Uterus (tissue), 2 donors: ENCODE measurements around the gene LRP1B.

Experiments used
- CTCF ChIP-seq, 4 experiments: fragments of 200-600 bp in 2 of 4; fragments of 450-650 bp in 2 of 4; sonication (generic) in 2 of 4; IDR thresholded peaks; one replicate each; pipeline ENCODE4 v1.5.1; 2016 to 2019; ENCODE audit warnings: antibody characterized with exemption in 4 of 4, mild to moderate bottlenecking in 2 of 4, moderate library complexity in 1 of 4
- POLR2A ChIP-seq, 2 donors: fragments of 450-650 bp; IDR thresholded peaks; one replicate each; pipeline ENCODE4 v1.6.1; 2016; ENCODE audit warnings: antibody characterized with exemption in 2 of 2, mild to moderate bottlenecking in 1 of 2, moderate library complexity in 1 of 2

GRCh38 chr2:141200191-141200590 lies 930.6 kb downstream of the LRP1B start:
- TF ChIP-seq CTCF (IDR thresholded peaks at IDR 0.05) (no peak), POLR2A (IDR thresholded peaks at IDR 0.05) (no peak)
